Measurements from ENCODE around the gene SPAG8. TPM values are rescaled to one million over a fixed set of nuclear protein-coding genes. Genes with fewer than 3 reads are reported as not detected.

The SPAG8 gene
- total and polyA plus RNA-seq, 9 of the 15 experiments (the other 6 are each of a cell fraction or from before 2014, with no cell fraction given) = 0.03 to 0.47 (median 0.21) TPM

DNA sequence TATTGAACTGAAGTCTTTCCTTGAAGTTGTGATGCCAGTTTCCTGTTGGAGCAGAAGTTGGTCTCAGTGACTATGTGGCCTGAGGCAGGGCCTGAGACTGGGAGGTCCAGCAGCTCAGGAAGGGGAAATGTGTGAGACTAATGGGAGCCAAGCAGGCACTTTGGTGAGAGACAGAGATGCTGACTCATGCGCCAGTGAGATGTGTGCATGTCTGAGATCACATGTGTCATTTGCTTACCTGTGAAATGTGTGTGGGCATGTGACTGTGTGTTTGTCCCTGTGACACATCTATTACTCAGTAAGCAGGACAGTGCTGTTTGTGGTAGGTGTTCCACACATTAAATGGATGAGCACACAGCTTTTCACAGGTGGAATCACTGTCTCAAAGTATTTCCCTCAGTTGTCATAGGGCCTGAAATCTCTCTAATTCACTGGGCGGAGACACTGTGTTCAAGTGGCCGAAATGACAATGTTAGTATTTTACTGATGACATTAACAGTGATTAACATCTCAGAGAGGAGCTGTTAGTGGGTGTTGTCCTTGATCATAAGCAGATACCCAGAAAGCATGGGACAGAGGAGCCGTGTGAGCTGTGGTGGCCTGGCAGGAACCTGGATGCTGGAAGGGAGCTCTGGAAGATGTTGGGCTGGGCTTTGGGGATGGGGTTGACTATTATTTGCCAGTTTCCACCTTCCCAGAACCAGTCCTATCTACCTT lies 13.2 kb downstream of the SPAG8 start (continued):
- TF ChIP-seq ZNF668 (CRISPR knock-in tag; IDR thresholded peaks at IDR 0.05) (no peak), HEY1 (CRISPR knock-in tag; IDR thresholded peaks at IDR 0.05; ENCODE audit: borderline replicate concordance) (no peak), FOXK2 (conservative IDR thresholded peaks at IDR 0.05 in 1 of 2, IDR thresholded peaks at IDR 0.05 in 1 of 2; ENCODE audit: low read depth in 2 of 2) (0 out of 4 replicates have a peak, but pooled peaks of 1 of the 2 experiments have one; percentile 37), ZNF316 (IDR thresholded peaks at IDR 0.05) (peak; percentile 97), ARID4B (CRISPR knock-in tag; IDR thresholded peaks at IDR 0.05) (no peak), NCOA1 (IDR thresholded peaks at IDR 0.05; ENCODE audit: low read depth) (no peak), GTF2B (IDR thresholded peaks at IDR 0.05; ENCODE audit: extremely low read depth, insufficient read length) (no peak), NR3C1 (CRISPR knock-in tag; IDR thresholded peaks at IDR 0.05) (no peak), NFE2L1 (tag; IDR thresholded peaks at IDR 0.05; ENCODE audit: borderline replicate concordance, low read depth) (no peak; the same call in 1 of the 2 replicates), ATF7 (IDR thresholded peaks at IDR 0.05) (0 out of 2 replicates have a peak, but pooled peaks have one; percentile 19), FOSL1 (tag; conservative IDR thresholded peaks at IDR 0.05) (peak; percentile 65), PYGO2 (tag; IDR thresholded peaks at IDR 0.05) (no peak)
- TF ChIP-seq, protein P1, sequence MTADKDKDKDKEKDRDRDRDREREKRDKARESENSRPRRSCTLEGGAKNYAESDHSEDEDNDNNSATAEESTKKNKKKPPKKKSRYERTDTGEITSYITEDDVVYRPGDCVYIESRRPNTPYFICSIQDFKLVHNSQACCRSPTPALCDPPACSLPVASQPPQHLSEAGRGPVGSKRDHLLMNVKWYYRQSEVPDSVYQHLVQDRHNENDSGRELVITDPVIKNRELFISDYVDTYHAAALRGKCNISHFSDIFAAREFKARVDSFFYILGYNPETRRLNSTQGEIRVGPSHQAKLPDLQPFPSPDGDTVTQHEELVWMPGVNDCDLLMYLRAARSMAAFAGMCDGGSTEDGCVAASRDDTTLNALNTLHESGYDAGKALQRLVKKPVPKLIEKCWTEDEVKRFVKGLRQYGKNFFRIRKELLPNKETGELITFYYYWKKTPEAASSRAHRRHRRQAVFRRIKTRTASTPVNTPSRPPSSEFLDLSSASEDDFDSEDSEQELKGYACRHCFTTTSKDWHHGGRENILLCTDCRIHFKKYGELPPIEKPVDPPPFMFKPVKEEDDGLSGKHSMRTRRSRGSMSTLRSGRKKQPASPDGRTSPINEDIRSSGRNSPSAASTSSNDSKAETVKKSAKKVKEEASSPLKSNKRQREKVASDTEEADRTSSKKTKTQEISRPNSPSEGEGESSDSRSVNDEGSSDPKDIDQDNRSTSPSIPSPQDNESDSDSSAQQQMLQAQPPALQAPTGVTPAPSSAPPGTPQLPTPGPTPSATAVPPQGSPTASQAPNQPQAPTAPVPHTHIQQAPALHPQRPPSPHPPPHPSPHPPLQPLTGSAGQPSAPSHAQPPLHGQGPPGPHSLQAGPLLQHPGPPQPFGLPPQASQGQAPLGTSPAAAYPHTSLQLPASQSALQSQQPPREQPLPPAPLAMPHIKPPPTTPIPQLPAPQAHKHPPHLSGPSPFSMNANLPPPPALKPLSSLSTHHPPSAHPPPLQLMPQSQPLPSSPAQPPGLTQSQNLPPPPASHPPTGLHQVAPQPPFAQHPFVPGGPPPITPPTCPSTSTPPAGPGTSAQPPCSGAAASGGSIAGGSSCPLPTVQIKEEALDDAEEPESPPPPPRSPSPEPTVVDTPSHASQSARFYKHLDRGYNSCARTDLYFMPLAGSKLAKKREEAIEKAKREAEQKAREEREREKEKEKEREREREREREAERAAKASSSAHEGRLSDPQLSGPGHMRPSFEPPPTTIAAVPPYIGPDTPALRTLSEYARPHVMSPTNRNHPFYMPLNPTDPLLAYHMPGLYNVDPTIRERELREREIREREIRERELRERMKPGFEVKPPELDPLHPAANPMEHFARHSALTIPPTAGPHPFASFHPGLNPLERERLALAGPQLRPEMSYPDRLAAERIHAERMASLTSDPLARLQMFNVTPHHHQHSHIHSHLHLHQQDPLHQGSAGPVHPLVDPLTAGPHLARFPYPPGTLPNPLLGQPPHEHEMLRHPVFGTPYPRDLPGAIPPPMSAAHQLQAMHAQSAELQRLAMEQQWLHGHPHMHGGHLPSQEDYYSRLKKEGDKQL (CRISPR knock-in tag; IDR thresholded peaks at IDR 0.05; ENCODE audit: borderline replicate concordance) = no peak
- TF ChIP-seq, protein P2, sequence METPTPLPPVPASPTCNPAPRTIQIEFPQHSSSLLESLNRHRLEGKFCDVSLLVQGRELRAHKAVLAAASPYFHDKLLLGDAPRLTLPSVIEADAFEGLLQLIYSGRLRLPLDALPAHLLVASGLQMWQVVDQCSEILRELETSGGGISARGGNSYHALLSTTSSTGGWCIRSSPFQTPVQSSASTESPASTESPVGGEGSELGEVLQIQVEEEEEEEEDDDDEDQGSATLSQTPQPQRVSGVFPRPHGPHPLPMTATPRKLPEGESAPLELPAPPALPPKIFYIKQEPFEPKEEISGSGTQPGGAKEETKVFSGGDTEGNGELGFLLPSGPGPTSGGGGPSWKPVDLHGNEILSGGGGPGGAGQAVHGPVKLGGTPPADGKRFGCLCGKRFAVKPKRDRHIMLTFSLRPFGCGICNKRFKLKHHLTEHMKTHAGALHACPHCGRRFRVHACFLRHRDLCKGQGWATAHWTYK (CRISPR knock-in tag; IDR thresholded peaks at IDR 0.05) = no peak

Measured in K562 (cell line).